ENCODE data around the gene TRAM2. TPM values are rescaled to one million over a fixed set of nuclear protein-coding genes. Genes with fewer than 3 reads are reported as not detected.

The TRAM2 gene
- total and polyA plus RNA-seq, 10 of the 15 experiments (the other 5 are each of a cell fraction or from before 2014, with no cell fraction given), result 2.5 to 15.0 (median 11.0) TPM

GRCh38 chr6:52522655-52523054, 54.2 kb downstream of the TRAM2 start:
- H3K4me3 ChIP-seq, result no peak overlapping the region
- H3K27ac ChIP-seq (ENCODE audit: control insufficient read depth, insufficient read depth), result no peak overlapping the region
- no peak overlapping the region for H3K9ac ChIP-seq (ENCODE audit: control insufficient read depth, insufficient read depth, low read length)
- BruUV-seq (replicated peaks), result no TSS peak
- intact Hi-C loops (cut with micrococcal nuclease; ENCODE audit: unreplicated experiment) (no loop called here), in situ Hi-C loops (cut with MboI) (no loop called here)
- H4K20me1 ChIP-seq (ENCODE audit: control insufficient read depth, insufficient read depth), result no peaks in the 10 kb centered on the region
- no peak overlapping the region for H2AFZ ChIP-seq (ENCODE audit: control insufficient read depth, low read depth, low read length)
- peaks cover 3% of the 10 kb centered on the region for H3K4me1 ChIP-seq (ENCODE audit: control insufficient read depth, insufficient read depth, low read length)
- peaks cover 0 to under 1% of the 10 kb centered on the region in 2 experiments; a peak in 1 of 4 replicates for H3K36me3 ChIP-seq (ENCODE audit: control insufficient read depth in 2 of 2, insufficient read depth in 2 of 2, low read length in 1 of 2)
- RAD21 ChIA-PET (ENCODE audit: unreplicated experiment), result no interaction called here
- H3K27me3 ChIP-seq (replicated peaks in 1 of 2; ENCODE audit: control insufficient read depth in 2 of 2, insufficient read depth in 2 of 2, low read length in 1 of 2), result no peaks in the 10 kb centered on the region
- CTCF ChIA-PET, result no interaction called here
- DNase-seq (ENCODE audit: low read depth, low spot score), result no peak
- WGBS (ENCODE audit: insufficient coverage, insufficient replicate concordance, low lambda C conversion rate, missing lambda C conversion rate), result 80% methylated on average over 3 of the region's 3 CpGs
- TF ChIP-seq WRNIP1 (IDR thresholded peaks at IDR 0.05; ENCODE audit: borderline replicate concordance, low read depth, low read length) (no peak), HSF1 (IDR thresholded peaks at IDR 0.05; ENCODE audit: low read depth, low read length) (no peak), POLR2AphosphoS2 (IDR thresholded peaks at IDR 0.05; ENCODE audit: low read depth, low read length) (no peak), ZZZ3 (IDR thresholded peaks at IDR 0.05; ENCODE audit: control insufficient read depth, insufficient read length, low read depth) (no peak), HDAC6 (IDR thresholded peaks at IDR 0.05; ENCODE audit: unreplicated experiment) (no peak), SMAD1 (IDR thresholded peaks at IDR 0.05; ENCODE audit: low read depth, partially characterized antibody) (no peak), RFX5 (IDR thresholded peaks at IDR 0.05; ENCODE audit: low read depth, low read length) (no peak), ZBTB40 (IDR thresholded peaks at IDR 0.05; ENCODE audit: borderline replicate concordance) (no peak)
- H3K79me2 ChIP-seq (ENCODE audit: control insufficient read depth, insufficient read depth, low read length), result no peaks in the 10 kb centered on the region
- no peak overlapping the region for H3K4me2 ChIP-seq (ENCODE audit: control insufficient read depth, insufficient read depth)
- SMC1A ChIA-PET (ENCODE audit: uncharacterized antibody, unreplicated experiment), result interaction anchor here (0.7 to 1.6 kb wide), 3 partner anchors 13 to 141 kb away, joined by 3 read pairs; no protein-coding TSS in a partner anchor
- no peaks in the 10 kb centered on the region for H3K9me3 ChIP-seq (replicated peaks; ENCODE audit: control insufficient read depth, insufficient read depth, low read length)
- POLR2A ChIA-PET, result interaction anchor here (0.6 kb wide), 1 partner anchor 78 kb away, joined by 4 read pairs; no protein-coding TSS in a partner anchor
- no peak for ATAC-seq
- FAIRE-seq, result no peak
